Kidney epithelial cell (primary cell): ENCODE results near the gene SEC16B. TPM values are rescaled to one million over a fixed set of nuclear protein-coding genes. Genes with fewer than 3 reads are reported as not detected.

Experiments used
- DNase-seq: peaks from one replicate; pipeline ENCODE4 v3.0.0-alpha.2; 2010; ENCODE audit warnings: low read depth
- H3K27me3 ChIP-seq: 2 replicates; pipeline ENCODE4 v1.6.0; 2011; ENCODE audit warnings: low read length; ENCODE audit not compliant: control insufficient read depth, insufficient read depth
- H3K36me3 ChIP-seq: 2 replicates; pipeline ENCODE4 v1.5.1; 2011; ENCODE audit warnings: low read length; ENCODE audit not compliant: control insufficient read depth, insufficient read depth
- H3K4me3 ChIP-seq: 2 replicates; pipeline ENCODE4 v1.5.1; 2011; ENCODE audit warnings: low read depth, mild to moderate bottlenecking, control low read depth, low read length
- total RNA-seq: library from RNA; depleted of rRNA; stranded (reverse); fragments of >200 nt; gene quantifications from 2 replicates; pipeline ENCODE4 v1.2.3, GENCODE V29; 2015
- TF ChIP-seq, protein P1 (sequence below): IDR thresholded peaks from 2 replicates; pipeline ENCODE4 v1.5.1; 2011; ENCODE audit warnings: mild to moderate bottlenecking, moderate library complexity, low read length, control low read depth, inconsistent platforms; ENCODE audit not compliant: insufficient read depth, poor library complexity, severe bottlenecking

SEC16B gene
- total RNA-seq, 1 donor from 2014 or later: 0.96 TPM

DNA sequence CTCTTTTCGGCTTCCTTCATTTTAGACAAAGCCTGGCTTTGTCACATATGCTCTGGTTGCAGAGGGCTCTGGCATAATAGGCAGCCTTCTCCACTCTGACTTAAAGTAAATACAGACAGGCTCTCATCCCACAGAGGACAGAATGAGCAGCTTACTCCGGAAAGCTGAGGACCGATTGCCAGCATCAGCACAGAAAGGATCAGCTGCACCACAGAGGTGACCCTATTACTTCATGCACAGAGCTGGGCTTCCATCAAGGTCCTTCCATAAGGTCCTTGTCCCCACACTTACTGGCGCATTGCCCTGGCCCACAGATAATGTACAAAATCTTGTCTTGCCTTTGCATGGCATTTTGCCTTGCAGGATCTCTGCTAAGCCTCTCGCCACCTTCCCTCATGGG lies 67.6 kb downstream of the SEC16B start:
- no peaks in the 10 kb centered on the region for H3K27me3 ChIP-seq
- no peaks in the 10 kb centered on the region for H3K36me3 ChIP-seq
- TF ChIP-seq, protein P1, sequence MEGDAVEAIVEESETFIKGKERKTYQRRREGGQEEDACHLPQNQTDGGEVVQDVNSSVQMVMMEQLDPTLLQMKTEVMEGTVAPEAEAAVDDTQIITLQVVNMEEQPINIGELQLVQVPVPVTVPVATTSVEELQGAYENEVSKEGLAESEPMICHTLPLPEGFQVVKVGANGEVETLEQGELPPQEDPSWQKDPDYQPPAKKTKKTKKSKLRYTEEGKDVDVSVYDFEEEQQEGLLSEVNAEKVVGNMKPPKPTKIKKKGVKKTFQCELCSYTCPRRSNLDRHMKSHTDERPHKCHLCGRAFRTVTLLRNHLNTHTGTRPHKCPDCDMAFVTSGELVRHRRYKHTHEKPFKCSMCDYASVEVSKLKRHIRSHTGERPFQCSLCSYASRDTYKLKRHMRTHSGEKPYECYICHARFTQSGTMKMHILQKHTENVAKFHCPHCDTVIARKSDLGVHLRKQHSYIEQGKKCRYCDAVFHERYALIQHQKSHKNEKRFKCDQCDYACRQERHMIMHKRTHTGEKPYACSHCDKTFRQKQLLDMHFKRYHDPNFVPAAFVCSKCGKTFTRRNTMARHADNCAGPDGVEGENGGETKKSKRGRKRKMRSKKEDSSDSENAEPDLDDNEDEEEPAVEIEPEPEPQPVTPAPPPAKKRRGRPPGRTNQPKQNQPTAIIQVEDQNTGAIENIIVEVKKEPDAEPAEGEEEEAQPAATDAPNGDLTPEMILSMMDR: no peak
- no peak overlapping the region for H3K4me3 ChIP-seq
- DNase-seq: no peak

DNA sequence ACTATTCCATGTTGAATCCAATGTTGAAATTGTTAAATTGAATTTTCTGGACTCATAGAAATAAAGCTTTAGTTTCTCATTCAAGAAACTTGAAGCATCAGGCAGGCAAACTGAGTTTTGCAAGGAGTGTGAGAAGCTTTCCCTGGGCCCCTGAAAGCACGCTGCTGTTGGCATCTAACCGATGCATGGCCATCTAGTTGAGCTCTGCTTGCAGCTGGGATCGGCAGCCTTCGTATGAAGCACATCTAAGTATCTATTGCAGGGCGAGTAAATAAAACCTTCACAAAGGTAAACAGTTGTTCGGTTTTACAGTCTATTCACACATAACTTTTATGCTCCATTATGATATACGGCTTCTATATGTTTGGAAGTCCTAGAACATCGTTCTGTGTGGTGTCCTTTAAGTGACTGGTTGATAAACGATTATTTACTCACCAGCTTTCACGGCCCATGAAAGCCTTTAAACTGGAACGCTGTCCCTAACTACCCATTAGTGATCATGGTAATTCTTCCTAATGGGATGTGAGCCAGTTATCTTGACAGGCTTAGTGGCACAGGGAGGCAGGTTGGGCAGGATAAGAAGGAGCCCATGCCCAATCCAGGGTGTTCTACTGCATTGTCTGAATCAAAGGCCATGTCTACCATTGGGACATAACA lies 71.7 kb downstream of the SEC16B start:
- Histone ChIP-seq H3K4me3 (no peak overlapping the region), H3K36me3 (no peaks in the 10 kb centered on the region), H3K27me3 (no peaks in the 10 kb centered on the region)
- no peak for DNase-seq
- TF ChIP-seq, protein P1: no peak

DNA sequence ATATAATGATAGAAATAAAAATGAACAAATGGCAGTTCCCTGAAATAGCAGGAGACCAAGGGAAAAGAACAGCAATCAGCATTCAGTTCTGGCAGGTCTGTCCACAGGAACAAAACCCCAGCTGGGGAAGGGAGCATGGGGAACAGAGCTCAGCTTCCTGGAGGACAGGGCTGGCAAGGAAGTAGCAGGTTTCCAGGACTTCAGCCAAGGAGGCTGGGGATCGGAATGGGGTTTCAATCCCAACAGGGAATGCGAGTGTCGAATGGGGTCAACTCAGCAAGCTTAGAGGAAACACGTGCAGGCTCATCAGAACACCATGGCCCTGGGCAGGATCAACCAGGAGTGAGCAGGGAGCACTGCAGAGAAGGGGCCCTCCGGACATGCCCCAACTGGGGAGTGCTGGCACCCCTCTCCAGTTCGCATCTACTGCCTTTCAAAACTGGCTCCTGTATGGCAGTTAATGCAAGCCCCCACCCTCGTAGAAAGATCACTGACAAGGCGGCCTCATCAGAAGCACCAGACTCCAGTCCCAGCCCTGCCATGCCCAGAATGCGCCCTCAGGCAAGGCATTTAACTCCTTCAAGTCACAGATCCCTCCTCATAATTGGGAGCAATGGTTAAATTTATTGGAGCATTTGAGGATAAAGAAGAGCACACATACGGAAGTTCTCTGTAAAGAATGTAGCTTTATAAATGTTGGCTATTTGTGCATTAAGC lies 72.4 kb downstream of the SEC16B start:
- no peak for DNase-seq
- Histone ChIP-seq H3K4me3 (no peak overlapping the region), H3K27me3 (no peaks in the 10 kb centered on the region), H3K36me3 (no peaks in the 10 kb centered on the region)
- TF ChIP-seq, protein P1: no peak

Other genes starting within 250 kb of the SEC16B start
- 18.3 and 20.8 TPM in 2 replicates for gene RASAL2, start 124.0 kb upstream of the SEC16B start, total RNA-seq